CD4-positive, alpha-beta memory T cell (primary cell): ENCODE measurements around the gene LCN1. TPM values are rescaled to one million over a fixed set of nuclear protein-coding genes. Genes with fewer than 3 reads are reported as not detected.

Source experiments
- CTCF ChIA-PET: fragments of 350-600 bp; sonication (Branson Sonifier 250); formaldehyde crosslinking; loops from one replicate; lab custom pipeline; 2021; ENCODE audit warnings: inconsistent platforms; ENCODE audit not compliant: partially characterized antibody; lab: Charles Lee
- POLR2A ChIA-PET: fragments of 350-600 bp; sonication (Branson Sonifier 250); formaldehyde crosslinking; loops from one replicate; lab custom pipeline; 2021; ENCODE audit not compliant: partially characterized antibody; lab: Charles Lee
- DNase-seq, 5 donors: peaks; one replicate each; pipeline versions ENCODE4 v3.0.0 to v3.0.0-alpha.2; 2020 to 2022; ENCODE audit warnings: mixed read lengths in 1 of 5
- H3K27ac ChIP-seq: one replicate; pipeline ENCODE4 v1.7.0; 2013; ENCODE audit warnings: low read depth, low read length
- H3K27me3 ChIP-seq: 2 replicates; pipeline ENCODE4 v1.7.0; 2013; ENCODE audit warnings: mild to moderate bottlenecking, low read length, moderate library complexity; ENCODE audit not compliant: insufficient read depth
- H3K36me3 ChIP-seq: 2 replicates; pipeline ENCODE4 v1.7.0; 2013; ENCODE audit warnings: mild to moderate bottlenecking, low read length, moderate library complexity; ENCODE audit not compliant: insufficient read depth
- H3K4me1 ChIP-seq: 2 replicates; pipeline ENCODE4 v1.7.0; 2013; ENCODE audit warnings: mild to moderate bottlenecking, low read length, moderate library complexity; ENCODE audit not compliant: insufficient read depth
- H3K4me3 ChIP-seq, 2 donors: one replicate each; pipeline ENCODE4 v1.7.0; 2013; ENCODE audit warnings: low read length in 2 of 2, mild to moderate bottlenecking in 1 of 2
- H3K9me3 ChIP-seq, 2 donors: one replicate each; pipeline ENCODE4 v1.7.0; 2013; ENCODE audit warnings: low read length in 2 of 2, control low read depth in 1 of 2; ENCODE audit not compliant: control insufficient read depth in 1 of 2
- H3K27ac Mint-ChIP-seq, 7 donors: one replicate each; pipeline ENCODE4 v1.8.0; 2020 to 2021; ENCODE audit warnings: mixed read lengths in 7 of 7, mild to moderate bottlenecking in 6 of 7, inconsistent platforms in 3 of 7, moderate library complexity in 3 of 7
- H3K27me3 Mint-ChIP-seq, 2 donors: one replicate each; pipeline ENCODE4 v1.8.0; 2020 to 2021; ENCODE audit warnings: mixed read lengths in 2 of 2
- H3K36me3 Mint-ChIP-seq, 2 donors: one replicate each; pipeline ENCODE4 v1.8.0; 2020 to 2021; ENCODE audit warnings: mixed read lengths in 2 of 2, inconsistent platforms in 1 of 2, mild to moderate bottlenecking in 1 of 2
- H3K4me1 Mint-ChIP-seq, 4 donors: one replicate each; pipeline ENCODE4 v1.8.0; 2020 to 2021; ENCODE audit warnings: mixed read lengths in 4 of 4, mild to moderate bottlenecking in 1 of 4
- H3K4me3 Mint-ChIP-seq, 8 donors: one replicate each; pipeline ENCODE4 v1.8.0; 2020 to 2021; ENCODE audit warnings: mixed read lengths in 8 of 8, mild to moderate bottlenecking in 7 of 8, moderate library complexity in 6 of 8, inconsistent platforms in 3 of 8
- H3K9me3 Mint-ChIP-seq, 8 donors: one replicate each; pipeline ENCODE4 v1.8.0; 2020 to 2021; ENCODE audit warnings: mixed read lengths in 8 of 8, mild to moderate bottlenecking in 5 of 8, inconsistent platforms in 3 of 8, moderate library complexity in 1 of 8
- intact Hi-C: fragments of 100-400 bp; cut with micrococcal nuclease; formaldehyde crosslinking; loops from one replicate; pipeline ENCODE4 v1.15.1; 2023
- polyA plus RNA-seq, 2 donors: library from polyadenylated mRNA; unstranded; fragments of 300-500 nt; fragmentation: Illumina TruSeq; gene quantifications; one replicate each; pipeline ENCODE4 v1.2.3, GENCODE V29; 2021
- total RNA-seq, 2 experiments: library from RNA; stranded (reverse); gene quantifications; one replicate each; pipeline ENCODE4 v1.2.3, GENCODE V29; 2021

The LCN1 gene
- total and polyA plus RNA-seq, 4 experiments from 2014 or later: not detected

- Histone ChIP-seq H3K27ac (no peak overlapping the region), H3K27me3 (no peaks in the 10 kb centered on the region), H3K9me3 (no peaks in the 10 kb centered on the region), H3K4me3 (no peak overlapping the region), H3K4me1 (no peaks in the 10 kb centered on the region), H3K36me3 (no peaks in the 10 kb centered on the region)
- Mint-ChIP-seq H3K27ac (no peak overlapping the region), H3K4me3 (no peak overlapping the region), H3K9me3 (peaks cover 0 to 14% (median 0%) of the 10 kb centered on the region in 8 donors), H3K36me3 (no peaks in the 10 kb centered on the region), H3K27me3 (peaks cover 0 to 1% of the 10 kb centered on the region in 2 donors), H3K4me1 (no peaks in the 10 kb centered on the region)
- intact Hi-C loops: no loop called here
- no peak for DNase-seq
- CTCF ChIA-PET: no interaction called here
- POLR2A ChIA-PET: no interaction called here
These were observed 30.9 kb downstream of the LCN1 start for GRCh38 chr9:135552021-135552697.

GRCh38 chr9:135552698-135553171 lies 31.5 kb downstream of the LCN1 start:
- Histone ChIP-seq H3K27me3 (no peaks in the 10 kb centered on the region), H3K36me3 (no peaks in the 10 kb centered on the region), H3K9me3 (no peaks in the 10 kb centered on the region), H3K4me1 (no peaks in the 10 kb centered on the region), H3K4me3 (no peak overlapping the region), H3K27ac (no peak overlapping the region)
- Mint-ChIP-seq H3K27me3 (peaks cover 0 to 1% of the 10 kb centered on the region in 2 donors), H3K27ac (no peak overlapping the region), H3K4me1 (no peaks in the 10 kb centered on the region), H3K36me3 (no peaks in the 10 kb centered on the region), H3K4me3 (no peak overlapping the region), H3K9me3 (peaks cover 0 to 14% (median 0%) of the 10 kb centered on the region in 8 donors)
- ChIA-PET POLR2A (no interaction called here), CTCF (no interaction called here)
- intact Hi-C loops: no loop called here
- DNase-seq: no peak

- peaks cover 0 to 14% (median 0%) of the 10 kb centered on the region in 8 donors for H3K9me3 Mint-ChIP-seq
- DNase-seq: no peak
- no peaks in the 10 kb centered on the region for H3K9me3 ChIP-seq
- H3K4me3 Mint-ChIP-seq: no peak overlapping the region
- H3K36me3 ChIP-seq: no peaks in the 10 kb centered on the region
- intact Hi-C loops: no loop called here
- H3K27me3 ChIP-seq: no peaks in the 10 kb centered on the region
- no peaks in the 10 kb centered on the region for H3K36me3 Mint-ChIP-seq
- ChIA-PET POLR2A (no interaction called here), CTCF (no interaction called here)
- no peak overlapping the region for H3K27ac ChIP-seq
- H3K27ac Mint-ChIP-seq: no peak overlapping the region
- peaks cover 1 to 2% of the 10 kb centered on the region in 2 donors for H3K27me3 Mint-ChIP-seq
- H3K4me1 ChIP-seq: no peaks in the 10 kb centered on the region
- H3K4me3 ChIP-seq: no peak overlapping the region
- no peaks in the 10 kb centered on the region for H3K4me1 Mint-ChIP-seq
These were observed 33.5 kb downstream of the LCN1 start for GRCh38 chr9:135554718-135555117.

GRCh38 chr9:135555203-135555602 lies 34.0 kb downstream of the LCN1 start:
- CTCF ChIA-PET: no interaction called here

GRCh38 chr9:135555910-135556309 lies 34.7 kb downstream of the LCN1 start:
- Mint-ChIP-seq H3K9me3 (peaks cover 0 to 14% (median 0%) of the 10 kb centered on the region in 8 donors), H3K27me3 (peaks cover 2 to 5% of the 10 kb centered on the region in 2 donors), H3K36me3 (no peaks in the 10 kb centered on the region), H3K27ac (no peak overlapping the region), H3K4me3 (no peak overlapping the region), H3K4me1 (no peaks in the 10 kb centered on the region)
- no peaks in the 10 kb centered on the region for H3K36me3 ChIP-seq
- ChIA-PET CTCF (no interaction called here), POLR2A (interaction anchor here (0.6 kb wide), 1 partner anchor 1762 kb away, joined by 3 read pairs; no protein-coding TSS in a partner anchor)
- no peaks in the 10 kb centered on the region for H3K9me3 ChIP-seq
- H3K27ac ChIP-seq: no peak overlapping the region
- no peaks in the 10 kb centered on the region for H3K27me3 ChIP-seq
- H3K4me1 ChIP-seq: no peaks in the 10 kb centered on the region
- no peak for DNase-seq
- intact Hi-C loops: no loop called here
- no peak overlapping the region for H3K4me3 ChIP-seq

More at GRCh38 chr9:135555203-135555602, 34.0 kb downstream of the LCN1 start:
- Histone ChIP-seq H3K4me3 (no peak overlapping the region), H3K27ac (no peak overlapping the region), H3K9me3 (no peaks in the 10 kb centered on the region), H3K36me3 (no peaks in the 10 kb centered on the region), H3K27me3 (no peaks in the 10 kb centered on the region), H3K4me1 (no peaks in the 10 kb centered on the region)
- peaks cover 0 to 14% (median 0%) of the 10 kb centered on the region in 8 donors for H3K9me3 Mint-ChIP-seq
- H3K36me3 Mint-ChIP-seq: no peaks in the 10 kb centered on the region
- no peak for DNase-seq
- H3K4me3 Mint-ChIP-seq: no peak overlapping the region
- H3K27ac Mint-ChIP-seq: no peak overlapping the region
- H3K27me3 Mint-ChIP-seq: peaks cover 1 to 4% of the 10 kb centered on the region in 2 donors
- intact Hi-C loops: no loop called here
- POLR2A ChIA-PET: no interaction called here
- no peaks in the 10 kb centered on the region for H3K4me1 Mint-ChIP-seq

- no peak for DNase-seq
- no peaks in the 10 kb centered on the region for H3K36me3 Mint-ChIP-seq
- no peaks in the 10 kb centered on the region for H3K9me3 ChIP-seq
- POLR2A ChIA-PET: no interaction called here
- no peaks in the 10 kb centered on the region for H3K4me1 Mint-ChIP-seq
- H3K27ac ChIP-seq: no peak overlapping the region
- no peaks in the 10 kb centered on the region for H3K27me3 ChIP-seq
- peaks cover 4 to 9% of the 10 kb centered on the region in 2 donors for H3K27me3 Mint-ChIP-seq
- H3K4me3 ChIP-seq: no peak overlapping the region
- H3K27ac Mint-ChIP-seq: no peak overlapping the region
- no peak overlapping the region for H3K4me3 Mint-ChIP-seq
- intact Hi-C loops: no loop called here
- no peaks in the 10 kb centered on the region for H3K4me1 ChIP-seq
- no peaks in the 10 kb centered on the region for H3K36me3 ChIP-seq
- CTCF ChIA-PET: no interaction called here
- H3K9me3 Mint-ChIP-seq: peaks cover 0 to 14% (median 0%) of the 10 kb centered on the region in 8 donors
These were observed 38.4 kb downstream of the LCN1 start for GRCh38 chr9:135559606-135560005.

- Mint-ChIP-seq H3K27me3 (peaks cover 6 to 17% of the 10 kb centered on the region in 2 donors), H3K36me3 (no peaks in the 10 kb centered on the region), H3K9me3 (peaks cover 0 to 3% (median 0%) of the 10 kb centered on the region in 8 donors), H3K27ac (peak within 1 kb of the TSS in 1 of 7 donors; percentile 57), H3K4me1 (no peaks in the 10 kb centered on the region), H3K4me3 (no peak within 1 kb of the TSS)
- H3K36me3 ChIP-seq: no peaks in the 10 kb centered on the region
- ChIA-PET POLR2A (no interaction called here), CTCF (no interaction called here)
- no peak within 1 kb of the TSS for H3K27ac ChIP-seq
- intact Hi-C loops: no loop called here
- H3K27me3 ChIP-seq: no peaks in the 10 kb centered on the region
- no peaks in the 10 kb centered on the region for H3K9me3 ChIP-seq
- H3K4me1 ChIP-seq: no peaks in the 10 kb centered on the region
- no peak within 1 kb of the TSS for H3K4me3 ChIP-seq
- DNase-seq: no peak
These were observed 40.4 kb downstream of the LCN1 start, which contains the start of gene PAEP for GRCh38 chr9:135561391-135562234. PAEP (plus strand) TSS chr9:135561756.
